IMR-90 (cell line): ENCODE measurements around the gene CASK. TPM values are rescaled to one million over a fixed set of nuclear protein-coding genes. Genes with fewer than 3 reads are reported as not detected.

Experiments
- ATAC-seq: fragments of 200-7000 bp; cut with Tn5 transposase; 2 replicates; pipeline ENCODE4 v1.9.1; 2020; ENCODE audit warnings: low read depth, mild to moderate bottlenecking, moderate library complexity
- BruUV-seq: library from RNA; stranded (reverse); fragments of 400-500 nt; replicated peaks from 2 replicates; lab custom pipeline; 2021; lab: Mats Ljungman, UMichigan
- CTCF ChIA-PET: fragments of 300-600 bp; formaldehyde crosslinking; extraction: SDS; loops from one replicate; lab custom pipeline; 2021; ENCODE audit warnings: antibody characterized with exemption; lab: Yijun Ruan, JAX
- POLR2A ChIA-PET: fragments of 300-600 bp; sonication (Branson Sonifier 250); formaldehyde crosslinking; loops from one replicate; lab custom pipeline; 2022; ENCODE audit warnings: antibody characterized with exemption; ENCODE audit not compliant: unreplicated experiment; lab: Charles Lee
- DNase-seq: peaks from one replicate; pipeline ENCODE4 v3.0.0; 2013
- H2AFZ ChIP-seq: replicated peaks from 2 replicates; pipeline ENCODE3; 2013; ENCODE audit warnings: low read length, mild to moderate bottlenecking; ENCODE audit not compliant: poor library complexity
- H2AK5ac ChIP-seq: 2 replicates; pipeline ENCODE4 v1.6.1; 2013; ENCODE audit warnings: low read depth, low read length, inconsistent platforms
- H2AK9ac ChIP-seq: replicated peaks from 2 replicates; pipeline ENCODE3; 2013; ENCODE audit warnings: mild to moderate bottlenecking, low read depth, low read length, moderate library complexity; ENCODE audit not compliant: poor library complexity
- H2BK120ac ChIP-seq: 2 replicates; pipeline ENCODE4 v1.6.1; 2013; ENCODE audit warnings: low read depth, low read length, inconsistent platforms
- H2BK15ac ChIP-seq: 3 replicates; pipeline ENCODE4 v1.6.1; 2013; ENCODE audit warnings: low read depth, low read length, inconsistent platforms
- H2BK20ac ChIP-seq: 2 replicates; pipeline ENCODE4 v1.6.1; 2013; ENCODE audit warnings: low read depth, mild to moderate bottlenecking, inconsistent platforms, low read length, moderate library complexity
- H2BK5ac ChIP-seq: 2 replicates; pipeline ENCODE4 v1.6.1; 2013; ENCODE audit warnings: mild to moderate bottlenecking, low read depth, low read length, inconsistent platforms; ENCODE audit not compliant: poor library complexity, severe bottlenecking
- H3K14ac ChIP-seq: replicated peaks from 2 replicates; pipeline ENCODE4 v1.6.1; 2013; ENCODE audit warnings: low read depth, low read length, inconsistent platforms
- H3K18ac ChIP-seq: 2 replicates; pipeline ENCODE4 v1.6.1; 2013; ENCODE audit warnings: low read depth, low read length, control low read depth
- H3K23ac ChIP-seq: 2 replicates; pipeline ENCODE4 v1.6.1; 2013; ENCODE audit warnings: low read depth, low read length, inconsistent platforms
- H3K27ac ChIP-seq: 2 replicates; pipeline ENCODE4 v1.5.1; 2013; ENCODE audit warnings: mild to moderate bottlenecking, control low read depth, low read length; ENCODE audit not compliant: insufficient read depth
- H3K27me3 ChIP-seq: 2 replicates; pipeline ENCODE4 v1.6.1; 2013; ENCODE audit warnings: low read length; ENCODE audit not compliant: control insufficient read depth, insufficient read depth
- H3K36me3 ChIP-seq: 2 replicates; pipeline ENCODE4 v1.6.1; 2013; ENCODE audit warnings: low read length, mixed read lengths; ENCODE audit not compliant: control insufficient read depth, insufficient read depth
- H3K4ac ChIP-seq: 2 replicates; pipeline ENCODE4 v1.6.1; 2013; ENCODE audit warnings: low read depth, low read length, inconsistent platforms
- H3K4me1 ChIP-seq: 2 replicates; pipeline ENCODE4 v1.6.1; 2013; ENCODE audit warnings: low read length, mixed read lengths; ENCODE audit not compliant: control insufficient read depth, insufficient read depth
- H3K4me2 ChIP-seq: 2 replicates; pipeline ENCODE4 v1.6.1; 2013; ENCODE audit warnings: low read depth, mild to moderate bottlenecking, control low read depth, low read length, moderate library complexity
- H3K4me3 ChIP-seq: 2 replicates; pipeline ENCODE4 v1.5.1; 2013; ENCODE audit warnings: low read depth, mild to moderate bottlenecking, control low read depth, low read length, moderate library complexity; ENCODE audit not compliant: insufficient read depth
- H3K56ac ChIP-seq: 2 replicates; pipeline ENCODE4 v1.6.1; 2013; ENCODE audit warnings: low read length, inconsistent platforms; ENCODE audit not compliant: insufficient read depth; ENCODE audit errors: extremely low read depth
- H3K79me1 ChIP-seq, 2 experiments: 2 replicates each; pipeline ENCODE4 v1.6.1; 2013; ENCODE audit warnings: low read length in 2 of 2, inconsistent platforms in 1 of 2, low read depth in 1 of 2
- H3K9ac ChIP-seq: 2 replicates; pipeline ENCODE4 v1.6.1; 2013; ENCODE audit warnings: low read depth, low read length, control low read depth
- H3K9me1 ChIP-seq: 2 replicates; pipeline ENCODE4 v1.6.1; 2013; ENCODE audit warnings: low read length, inconsistent platforms; ENCODE audit not compliant: insufficient read depth
- H3K9me3 ChIP-seq: 2 replicates; pipeline ENCODE4 v1.6.1; 2013; ENCODE audit warnings: low read length; ENCODE audit not compliant: control insufficient read depth, insufficient read depth
- H4K20me1 ChIP-seq: 2 replicates; pipeline ENCODE4 v1.6.1; 2013; ENCODE audit warnings: low read length, inconsistent platforms; ENCODE audit not compliant: insufficient read depth
- H4K5ac ChIP-seq: 2 replicates; pipeline ENCODE4 v1.6.1; 2013; ENCODE audit warnings: mild to moderate bottlenecking, low read depth, low read length, control low read depth
- H4K8ac ChIP-seq, 2 experiments: 2 replicates each; pipeline ENCODE4 v1.6.1; 2013; ENCODE audit warnings: low read depth in 2 of 2, low read length in 2 of 2, control low read depth in 1 of 2, inconsistent platforms in 1 of 2
- H4K91ac ChIP-seq: 2 replicates; pipeline ENCODE4 v1.6.1; 2013; ENCODE audit warnings: low read depth, low read length, inconsistent platforms; ENCODE audit not compliant: insufficient read depth
- ELK1 ChIP-seq: fragments of 150-350 bp; IDR thresholded peaks from 2 replicates; pipeline ENCODE4 v1.6.1; 2016; ENCODE audit warnings: low read depth, mild to moderate bottlenecking, low read length, moderate library complexity, borderline replicate concordance
- POLR2A ChIP-seq: IDR thresholded peaks from 2 replicates; pipeline ENCODE4 v1.6.1; 2012; ENCODE audit warnings: mild to moderate bottlenecking, low read depth, low read length
- USF2 ChIP-seq: fragments of 150-350 bp; IDR thresholded peaks from 2 replicates; pipeline ENCODE4 v1.6.1; 2017; ENCODE audit warnings: mild to moderate bottlenecking, antibody characterized with exemption, low read length, low read depth
- WGBS, 2 experiments: methylation state at CpG; one replicate each; pipeline versions ENCODE4 v1.1.5 to v1.1.7; 2013; ENCODE audit warnings: missing lambda C conversion rate in 2 of 2; ENCODE audit not compliant: insufficient read length in 1 of 2; ENCODE audit errors: extremely low coverage in 2 of 2; 5-methylcytosine and 5-hydroxymethylcytosine counted together
- dilution Hi-C: fragments of 300-500 bp; cut with HindIII; formaldehyde crosslinking; loops from one replicate; pipeline ENCODE4 v1.14.3; 2018; ENCODE audit warnings: low sequenced_read_pairs; ENCODE audit not compliant: unreplicated experiment
- in situ Hi-C: fragments of 300-500 bp; cut with MboI; formaldehyde crosslinking; loops from 3 replicates; pipeline ENCODE4 v1.14.3; 2019; ENCODE audit warnings: low sequenced_read_pairs, inconsistent platforms, mixed read lengths
- intact Hi-C: fragments of 100-400 bp; cut with micrococcal nuclease; formaldehyde crosslinking; loops from 2 replicates; pipeline ENCODE4 v1.10.0; 2022
- polyA plus RNA-seq, 3 experiments: library from polyadenylated mRNA; depleted of rRNA; stranded (reverse); fragments of >200 nt; gene quantifications; 2 replicates each; pipeline ENCODE4 v1.2.3, GENCODE V29; 2012; ENCODE audit warnings: low replicate concordance in 1 of 3
- total RNA-seq: library from RNA; depleted of rRNA; stranded (reverse); fragments of >200 nt; gene quantifications from 2 replicates; pipeline ENCODE4 v1.2.3, GENCODE V29; 2012

The CASK gene
- total and polyA plus RNA-seq, 2 of the 4 experiments (the other 2 are of a cell fraction), result 9.4 to 17.7 TPM

- Histone ChIP-seq H2AK5ac (no peak overlapping the region), H3K4ac (no peak overlapping the region), H2BK120ac (no peak overlapping the region), H3K23ac (no peak overlapping the region), H3K18ac (no peak overlapping the region), H2BK5ac (no peak overlapping the region), H4K5ac (no peak overlapping the region), H4K8ac (no peak overlapping the region), H3K27me3 (no peaks in the 10 kb centered on the region), H3K4me3 (no peak overlapping the region), H2BK15ac (no peak overlapping the region), H3K4me2 (no peak overlapping the region), H3K9me3 (no peaks in the 10 kb centered on the region), H3K79me1 (peaks cover 0 to 3% of the 10 kb centered on the region in 2 experiments; a peak in 2 of 4 replicates), H3K56ac (no peak overlapping the region), H3K27ac (no peak overlapping the region), H3K9ac (no peak overlapping the region), H2BK20ac (no peak overlapping the region), H4K91ac (no peak overlapping the region), H3K9me1 (no peaks in the 10 kb centered on the region), H3K4me1 (no peaks in the 10 kb centered on the region), H3K14ac (no peak overlapping the region), H3K36me3 (no peaks in the 10 kb centered on the region), H2AFZ (no peak overlapping the region), H2AK9ac (no peak overlapping the region), H4K20me1 (no peaks in the 10 kb centered on the region)
- POLR2A ChIA-PET, result no interaction called here
- DNase-seq, result no peak
- WGBS, 2 experiments, result 50% methylated on average over 1 of the region's 1 CpG; no CpG with 5 or more reads in 1 of the 2 experiments
- intact Hi-C loops (no loop called here), dilution Hi-C loops (no loop called here), in situ Hi-C loops (no loop called here)
- no TSS peak for BruUV-seq
- ATAC-seq, result no peak
- CTCF ChIA-PET, result interaction anchor here (0.7 kb wide), 1 partner anchor 28 kb away, joined by 3 read pairs; no protein-coding TSS in a partner anchor
- TF ChIP-seq ELK1 (no peak), POLR2A (no peak), USF2 (no peak)
Measured at GRCh38 chrX:41887691-41888090, 35.7 kb downstream of the CASK start.
